K562 (cell line): Measurements from ENCODE around the gene IFNAR2. TPM values are rescaled to one million over a fixed set of nuclear protein-coding genes. Genes with fewer than 3 reads are reported as not detected.

Experiments used
- BDP1 ChIP-seq: IDR thresholded peaks from 3 replicates; pipeline ENCODE4 v1.6.1; 2011; ENCODE audit not compliant: insufficient read length, insufficient read depth
- CCAR2 ChIP-seq: fragments of 200-400 bp; formaldehyde crosslinking; IDR thresholded peaks from 2 replicates; pipeline ENCODE4 v1.6.1; 2017; ENCODE audit warnings: mild to moderate bottlenecking, low read depth, low read length
- CCNT2 ChIP-seq: IDR thresholded peaks from 2 replicates; pipeline ENCODE4 v1.6.1; 2011; ENCODE audit warnings: borderline replicate concordance, low read depth, mild to moderate bottlenecking, moderate library complexity, mixed read lengths, low read length; ENCODE audit not compliant: insufficient read length; ENCODE audit errors: extremely low read depth
- DPF2 ChIP-seq: fragments of 450-650 bp; IDR thresholded peaks from 2 replicates; pipeline ENCODE4 v1.6.1; 2016
- MTA1 ChIP-seq: fragments of 450-650 bp; IDR thresholded peaks from 2 replicates; pipeline ENCODE4 v1.6.1; 2017; ENCODE audit warnings: borderline replicate concordance
- NR2C1 ChIP-seq, 2 experiments: fragments of 450-650 bp; IDR thresholded peaks; 2 replicates each; pipeline ENCODE4 v1.6.1; 2017; ENCODE audit warnings: mild to moderate bottlenecking in 2 of 2, antibody characterized with exemption in 1 of 2, inconsistent platforms in 1 of 2, missing compliant biosample characterization in 1 of 2, missing genetic modification characterization in 1 of 2
- NRF1 ChIP-seq, 2 experiments: fragments of 450-650 bp; IDR thresholded peaks in 1 of 2; conservative IDR thresholded peaks in 1 of 2; 2 replicates each; pipeline ENCODE4 v1.6.1; 2014; ENCODE audit warnings: mild to moderate bottlenecking in 2 of 2
- RBBP5 ChIP-seq: fragments of 200-600 bp; sonication (generic); IDR thresholded peaks from 2 replicates; pipeline ENCODE4 v1.6.1; 2012; ENCODE audit warnings: borderline replicate concordance, mild to moderate bottlenecking, low read length, control low read depth, inconsistent platforms; ENCODE audit not compliant: insufficient read depth, poor library complexity, severe bottlenecking
- RFX5 ChIP-seq: IDR thresholded peaks from 2 replicates; pipeline ENCODE4 v1.6.1; 2011; ENCODE audit warnings: low read depth, mild to moderate bottlenecking, improper control_type of control experiment, low read length
- SIRT6 ChIP-seq: IDR thresholded peaks from one replicate; pipeline ENCODE4 v1.6.1; 2012; ENCODE audit warnings: low read depth, mild to moderate bottlenecking, control low read depth, inconsistent platforms, low read length, moderate library complexity
- ZBTB33 ChIP-seq: sonication (generic); formaldehyde crosslinking; IDR thresholded peaks from 2 replicates; pipeline ENCODE4 v1.8.1; 2023; ENCODE audit warnings: mild to moderate bottlenecking, missing genetic modification reagents
- ZFP91 ChIP-seq: sonication (generic); formaldehyde crosslinking; IDR thresholded peaks from 2 replicates; pipeline ENCODE4 v1.8.0; 2022; ENCODE audit warnings: mild to moderate bottlenecking, missing genetic modification reagents
- ZNF124 ChIP-seq: sonication (generic); formaldehyde crosslinking; IDR thresholded peaks from 2 replicates; pipeline ENCODE4 v1.8.1; 2022; ENCODE audit warnings: missing genetic modification reagents
- ZNF551 ChIP-seq: fragments of 250-450 bp; sonication (Bioruptor Pico); IDR thresholded peaks from 2 replicates; pipeline ENCODE4 v1.5.0; 2021; ENCODE audit warnings: mild to moderate bottlenecking, moderate library complexity
- polyA plus RNA-seq, 8 experiments: library from polyadenylated mRNA; depleted of rRNA in 4 of 8; stranded (reverse) in 5 of 8; unstranded in 3 of 8; fragments of >200 nt; fragmentation: Nextera tagmentation in 2 of 8; fragmentation: Illumina TruSeq in 1 of 8; extraction: Ambion mirVana in 2 of 8; extraction: Trizol in 1 of 8; gene quantifications; 2 replicates each; pipeline versions ENCODE4 v1.2.1 to v1.2.3, GENCODE V29; 2011 to 2014; ENCODE audit warnings: inconsistent platforms in 1 of 8, missing spikeins in 1 of 8
- total RNA-seq, 7 experiments: library from RNA; depleted of rRNA in 6 of 7; stranded (reverse); fragments of >200 nt in 6 of 7; fragmentation: Illumina TruSeq in 2 of 7; extraction: Trizol in 2 of 7; gene quantifications; 2 replicates each; pipeline versions ENCODE4 v1.2.1 to v1.2.3, GENCODE V29; 2011 to 2021; ENCODE audit warnings: low replicate concordance in 1 of 7
- TF ChIP-seq, protein P1 (sequence below), 2 experiments: fragments of 450-650 bp; formaldehyde crosslinking in 1 of 2; IDR thresholded peaks; 2 replicates each; pipeline versions ENCODE4 v1.4.0 to v1.6.1; 2014 to 2020; ENCODE audit warnings: mild to moderate bottlenecking in 2 of 2, borderline replicate concordance in 1 of 2, low read depth in 1 of 2

IFNAR2 gene
- total and polyA plus RNA-seq, 9 of the 15 experiments (the other 6 are each of a cell fraction or from before 2014, with no cell fraction given), result 1.7 to 48.3 (median 8.4) TPM

DNA sequence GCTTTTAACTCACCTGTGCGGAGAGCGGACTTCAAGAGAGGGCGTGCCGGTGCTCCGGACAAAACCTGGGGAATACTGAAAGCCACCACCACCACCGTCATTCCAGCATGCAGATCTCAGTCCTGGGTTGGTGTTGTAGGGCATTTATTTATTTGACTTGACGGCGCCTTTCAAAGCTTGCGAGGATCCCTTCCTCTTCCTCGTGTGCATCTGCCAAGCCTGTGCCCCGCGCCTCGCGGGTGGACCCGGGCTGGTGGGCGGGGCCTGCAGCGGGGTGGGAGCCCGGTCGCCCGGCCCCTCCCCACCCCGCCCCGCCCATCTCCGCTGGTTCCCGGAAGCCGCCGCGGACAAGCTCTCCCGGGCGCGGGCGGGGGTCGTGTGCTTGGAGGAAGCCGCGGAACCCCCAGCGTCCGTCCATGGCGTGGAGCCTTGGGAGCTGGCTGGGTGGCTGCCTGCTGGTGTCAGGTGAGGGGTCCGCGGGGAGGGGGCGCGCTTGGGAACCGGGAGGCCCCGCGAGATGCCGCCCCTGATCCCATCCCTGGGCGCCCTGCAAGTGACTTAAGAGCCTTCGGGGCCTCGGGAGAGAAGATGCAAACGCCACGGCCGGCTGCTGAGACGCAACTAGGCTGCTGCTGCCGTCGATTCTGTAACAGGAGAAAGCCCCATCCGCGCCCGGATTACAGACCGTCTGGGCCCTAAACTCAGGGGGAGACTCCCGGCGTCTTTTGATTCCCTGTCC lies 36.5 kb downstream of the IFNAR2 start, which contains the start of gene IL10RB (continued):
- TF ChIP-seq ZNF124 (CRISPR knock-in tag) (no peak), RFX5 (no peak), ZBTB33 (CRISPR knock-in tag) (no peak), BDP1 (no peak), NR2C1 (IDR thresholded peaks at IDR 0.05) (no peak), NR2C1 (tag; IDR thresholded peaks at IDR 0.05) (no peak), DPF2 (no peak), NRF1 (conservative IDR thresholded peaks at IDR 0.05 in 1 of 2, IDR thresholded peaks at IDR 0.05 in 1 of 2) (peak in 1 of 2 experiments; percentile 13; a peak in 1 of 4 replicates), RBBP5 (peak; percentile 89), ZFP91 (CRISPR knock-in tag) (0 out of 2 replicates have a peak, but pooled peaks have one; percentile 65), ZNF551 (CRISPR knock-in tag) (no peak), SIRT6 (no peak), CCAR2 (no peak), CCNT2 (peak; percentile 73), MTA1 (no peak)
- TF ChIP-seq, protein P1, sequence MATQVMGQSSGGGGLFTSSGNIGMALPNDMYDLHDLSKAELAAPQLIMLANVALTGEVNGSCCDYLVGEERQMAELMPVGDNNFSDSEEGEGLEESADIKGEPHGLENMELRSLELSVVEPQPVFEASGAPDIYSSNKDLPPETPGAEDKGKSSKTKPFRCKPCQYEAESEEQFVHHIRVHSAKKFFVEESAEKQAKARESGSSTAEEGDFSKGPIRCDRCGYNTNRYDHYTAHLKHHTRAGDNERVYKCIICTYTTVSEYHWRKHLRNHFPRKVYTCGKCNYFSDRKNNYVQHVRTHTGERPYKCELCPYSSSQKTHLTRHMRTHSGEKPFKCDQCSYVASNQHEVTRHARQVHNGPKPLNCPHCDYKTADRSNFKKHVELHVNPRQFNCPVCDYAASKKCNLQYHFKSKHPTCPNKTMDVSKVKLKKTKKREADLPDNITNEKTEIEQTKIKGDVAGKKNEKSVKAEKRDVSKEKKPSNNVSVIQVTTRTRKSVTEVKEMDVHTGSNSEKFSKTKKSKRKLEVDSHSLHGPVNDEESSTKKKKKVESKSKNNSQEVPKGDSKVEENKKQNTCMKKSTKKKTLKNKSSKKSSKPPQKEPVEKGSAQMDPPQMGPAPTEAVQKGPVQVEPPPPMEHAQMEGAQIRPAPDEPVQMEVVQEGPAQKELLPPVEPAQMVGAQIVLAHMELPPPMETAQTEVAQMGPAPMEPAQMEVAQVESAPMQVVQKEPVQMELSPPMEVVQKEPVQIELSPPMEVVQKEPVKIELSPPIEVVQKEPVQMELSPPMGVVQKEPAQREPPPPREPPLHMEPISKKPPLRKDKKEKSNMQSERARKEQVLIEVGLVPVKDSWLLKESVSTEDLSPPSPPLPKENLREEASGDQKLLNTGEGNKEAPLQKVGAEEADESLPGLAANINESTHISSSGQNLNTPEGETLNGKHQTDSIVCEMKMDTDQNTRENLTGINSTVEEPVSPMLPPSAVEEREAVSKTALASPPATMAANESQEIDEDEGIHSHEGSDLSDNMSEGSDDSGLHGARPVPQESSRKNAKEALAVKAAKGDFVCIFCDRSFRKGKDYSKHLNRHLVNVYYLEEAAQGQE (IDR thresholded peaks at IDR 0.05; ENCODE audit: borderline replicate concordance), result no peak
- TF ChIP-seq, protein P1 (CRISPR knock-in tag; IDR thresholded peaks at IDR 0.05; ENCODE audit: low read depth), result no peak
